Measurements from ENCODE around the gene CTNS.

CTNS gene

DNA sequence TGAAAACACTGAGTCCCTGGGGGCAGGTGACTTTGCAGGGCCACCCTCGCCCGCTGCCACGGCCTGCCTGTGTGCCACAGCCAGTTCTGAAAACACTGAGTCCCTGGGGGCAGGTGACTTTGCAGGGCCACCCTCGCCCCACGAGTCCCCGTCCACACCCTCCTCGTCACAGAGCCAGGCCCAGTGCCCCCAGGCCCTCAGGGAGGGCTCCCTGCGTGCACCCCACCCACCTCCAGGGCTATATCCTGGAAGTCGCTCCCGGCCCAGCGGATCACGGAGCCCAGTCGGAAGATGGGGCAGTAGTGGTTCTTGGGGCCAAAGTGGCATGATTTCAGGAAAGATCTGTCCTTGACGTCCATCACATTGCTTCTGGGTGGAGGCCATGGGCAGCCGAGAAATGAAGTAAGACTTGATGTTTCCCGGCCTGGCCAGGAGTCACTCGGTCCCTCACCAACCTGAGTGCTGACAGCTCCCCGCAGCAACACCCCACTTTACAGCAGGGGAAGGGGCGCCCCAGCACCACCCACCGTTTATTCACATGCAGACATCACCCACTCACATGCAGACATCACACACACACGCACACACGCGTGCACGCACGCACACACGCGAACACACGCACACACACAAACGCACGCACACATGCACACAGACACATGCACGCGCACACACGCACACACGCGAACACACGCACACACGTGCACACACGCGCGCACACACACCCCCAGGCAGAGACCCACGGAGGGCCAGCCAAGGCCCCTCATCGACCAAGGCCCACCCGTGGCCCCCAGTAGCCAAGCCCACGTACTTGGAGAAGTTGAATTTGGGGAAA, 52.9 kb downstream of the CTNS start:
- no peak for DNase-seq (ENCODE audit: low read depth)
- TF ChIP-seq, protein P1, sequence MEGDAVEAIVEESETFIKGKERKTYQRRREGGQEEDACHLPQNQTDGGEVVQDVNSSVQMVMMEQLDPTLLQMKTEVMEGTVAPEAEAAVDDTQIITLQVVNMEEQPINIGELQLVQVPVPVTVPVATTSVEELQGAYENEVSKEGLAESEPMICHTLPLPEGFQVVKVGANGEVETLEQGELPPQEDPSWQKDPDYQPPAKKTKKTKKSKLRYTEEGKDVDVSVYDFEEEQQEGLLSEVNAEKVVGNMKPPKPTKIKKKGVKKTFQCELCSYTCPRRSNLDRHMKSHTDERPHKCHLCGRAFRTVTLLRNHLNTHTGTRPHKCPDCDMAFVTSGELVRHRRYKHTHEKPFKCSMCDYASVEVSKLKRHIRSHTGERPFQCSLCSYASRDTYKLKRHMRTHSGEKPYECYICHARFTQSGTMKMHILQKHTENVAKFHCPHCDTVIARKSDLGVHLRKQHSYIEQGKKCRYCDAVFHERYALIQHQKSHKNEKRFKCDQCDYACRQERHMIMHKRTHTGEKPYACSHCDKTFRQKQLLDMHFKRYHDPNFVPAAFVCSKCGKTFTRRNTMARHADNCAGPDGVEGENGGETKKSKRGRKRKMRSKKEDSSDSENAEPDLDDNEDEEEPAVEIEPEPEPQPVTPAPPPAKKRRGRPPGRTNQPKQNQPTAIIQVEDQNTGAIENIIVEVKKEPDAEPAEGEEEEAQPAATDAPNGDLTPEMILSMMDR (IDR thresholded peaks at IDR 0.05; ENCODE audit: control insufficient read depth, insufficient read depth, low read depth, low read length, missing control alignments) = no peak
- no peak overlapping the region for H3K4me3 ChIP-seq (ENCODE audit: control insufficient read depth, low read depth, low read length)

DNA sequence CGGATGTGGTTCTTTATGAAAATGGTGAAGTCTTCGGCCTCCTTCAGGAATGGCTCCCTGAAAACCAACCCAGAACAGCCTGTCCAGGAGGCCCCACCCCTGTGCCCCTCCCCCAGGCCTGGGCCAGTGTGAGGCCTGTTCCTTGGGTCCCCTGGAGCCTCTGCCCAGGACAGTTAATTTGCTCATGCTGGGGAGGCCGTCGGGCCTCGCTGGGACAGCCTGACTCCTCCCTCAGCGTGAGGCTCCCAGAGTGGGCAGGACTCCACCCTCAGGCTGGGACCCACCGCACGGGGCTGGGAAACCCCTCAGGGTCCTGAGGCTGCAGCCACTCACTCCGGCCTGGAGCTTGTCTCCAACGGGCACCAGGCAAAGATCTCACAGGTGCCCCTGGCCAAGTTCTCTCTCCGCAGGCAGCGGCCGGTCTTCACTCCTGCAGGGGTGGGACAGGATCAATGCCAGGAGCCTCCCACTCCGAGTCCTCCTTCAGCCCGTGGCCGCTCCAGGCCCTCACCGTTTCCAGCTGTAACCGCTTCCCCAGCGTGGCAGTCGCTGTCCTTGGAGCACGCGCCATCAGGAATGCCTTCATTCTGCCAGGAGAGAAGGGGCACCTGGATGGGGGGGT, 53.6 kb downstream of the CTNS start:
- no peak for DNase-seq (ENCODE audit: low read depth)
- no peak overlapping the region for H3K4me3 ChIP-seq (ENCODE audit: control insufficient read depth, low read depth, low read length)
- TF ChIP-seq, protein P1 (IDR thresholded peaks at IDR 0.05; ENCODE audit: control insufficient read depth, insufficient read depth, low read depth, low read length, missing control alignments) = no peak

DNA sequence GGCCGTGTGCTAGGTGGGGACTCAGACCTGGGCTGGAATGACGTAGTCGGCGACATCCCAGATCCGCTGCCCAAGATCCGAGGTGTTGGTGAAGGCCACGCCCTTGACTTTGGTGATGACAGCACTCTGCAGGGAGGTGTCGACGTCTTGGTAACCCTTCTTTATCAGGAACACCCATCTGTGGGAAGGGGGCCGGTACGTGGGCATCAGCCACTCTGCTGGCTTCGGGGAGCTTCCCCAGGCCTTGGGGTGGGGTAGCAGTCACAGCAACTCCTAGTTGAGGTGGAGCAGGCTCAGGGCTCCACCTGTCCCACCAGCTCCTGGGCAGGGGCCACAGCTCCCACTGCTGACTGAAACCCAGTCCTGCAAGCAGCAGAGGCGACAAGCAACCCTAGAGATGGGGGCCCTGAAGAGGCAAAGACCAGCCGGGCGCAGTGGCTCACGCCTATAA, 55.1 kb downstream of the CTNS start:
- no peak overlapping the region for H3K4me3 ChIP-seq (ENCODE audit: control insufficient read depth, low read depth, low read length)
- TF ChIP-seq, protein P1 (IDR thresholded peaks at IDR 0.05; ENCODE audit: control insufficient read depth, insufficient read depth, low read depth, low read length, missing control alignments) = no peak
- no peak for DNase-seq (ENCODE audit: low read depth)

DNA sequence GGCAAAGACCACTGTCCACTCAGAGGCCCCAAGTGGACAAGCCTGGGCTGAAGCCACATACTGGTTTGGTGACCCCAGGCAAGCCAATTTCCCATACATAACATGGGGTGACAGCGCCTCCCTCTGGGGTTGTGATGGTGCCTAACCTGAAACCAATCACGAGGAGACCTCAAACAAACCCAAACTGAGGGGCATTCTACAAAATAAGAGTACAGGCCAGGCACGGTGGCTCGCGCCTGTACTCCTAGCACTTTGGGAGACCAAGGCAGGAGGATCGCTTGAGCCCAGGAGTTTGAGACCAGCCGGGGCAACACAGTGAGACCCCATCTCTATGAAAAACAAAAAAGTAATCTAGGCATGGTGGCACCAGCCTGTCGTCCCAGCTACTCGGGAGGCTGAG, 55.8 kb downstream of the CTNS start:
- no peak for DNase-seq (ENCODE audit: low read depth)
- TF ChIP-seq, protein P1 (IDR thresholded peaks at IDR 0.05; ENCODE audit: control insufficient read depth, insufficient read depth, low read depth, low read length, missing control alignments) = no peak

DNA sequence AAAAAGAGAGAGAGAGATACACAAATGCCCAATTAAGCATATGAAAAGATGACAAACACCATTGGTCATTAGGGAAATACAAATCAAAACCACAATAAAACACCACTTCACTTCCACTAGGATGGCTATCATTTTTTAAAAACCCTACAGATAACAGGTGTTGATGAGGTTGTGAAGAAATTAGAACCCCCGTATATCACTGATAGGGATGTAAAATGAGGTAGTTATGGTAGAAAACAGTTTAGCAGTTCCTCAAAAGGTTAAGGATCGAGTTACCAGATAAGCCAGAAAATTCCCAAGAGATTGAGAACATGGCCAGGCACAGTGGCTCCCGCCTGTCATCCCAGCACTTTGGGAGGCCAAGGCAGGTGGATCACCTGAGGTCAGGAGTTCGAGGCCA, 56.6 kb downstream of the CTNS start:
- TF ChIP-seq, protein P1 (IDR thresholded peaks at IDR 0.05; ENCODE audit: control insufficient read depth, insufficient read depth, low read depth, low read length, missing control alignments) = no peak
- no peak overlapping the region for H3K4me3 ChIP-seq (ENCODE audit: control insufficient read depth, low read depth, low read length)

More for the DNA sequence above, 55.8 kb downstream of the CTNS start:
- H3K4me3 ChIP-seq (ENCODE audit: control insufficient read depth, low read depth, low read length) = no peak overlapping the region

DNA sequence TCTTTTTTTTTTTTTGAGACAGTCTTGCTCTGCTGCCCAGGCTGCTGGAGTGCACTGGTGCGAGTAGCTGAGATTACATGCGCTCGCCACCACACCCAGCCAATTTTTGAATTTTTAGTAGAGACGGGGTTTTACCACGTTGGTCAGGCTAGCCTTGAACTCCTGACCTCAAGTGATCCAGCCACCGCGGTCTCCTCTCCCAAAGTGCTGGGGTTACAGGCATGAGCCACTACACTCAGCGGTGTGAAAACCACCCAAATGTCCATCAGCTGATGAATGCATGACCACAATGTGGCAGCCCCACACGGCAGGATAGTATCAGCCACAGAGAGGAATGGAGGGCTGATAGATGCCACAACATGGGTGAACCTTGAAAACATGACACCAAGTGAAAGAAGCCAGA, 57.3 kb downstream of the CTNS start:
- DNase-seq (ENCODE audit: low read depth) = no peak
- no peak overlapping the region for H3K4me3 ChIP-seq (ENCODE audit: control insufficient read depth, low read depth, low read length)
- TF ChIP-seq, protein P1 (IDR thresholded peaks at IDR 0.05; ENCODE audit: control insufficient read depth, insufficient read depth, low read depth, low read length, missing control alignments) = no peak

More for the DNA sequence above, 56.6 kb downstream of the CTNS start:
- DNase-seq (ENCODE audit: low read depth) = no peak
